Measurements from ENCODE around the gene SPINT4.

SPINT4 gene

DNA sequence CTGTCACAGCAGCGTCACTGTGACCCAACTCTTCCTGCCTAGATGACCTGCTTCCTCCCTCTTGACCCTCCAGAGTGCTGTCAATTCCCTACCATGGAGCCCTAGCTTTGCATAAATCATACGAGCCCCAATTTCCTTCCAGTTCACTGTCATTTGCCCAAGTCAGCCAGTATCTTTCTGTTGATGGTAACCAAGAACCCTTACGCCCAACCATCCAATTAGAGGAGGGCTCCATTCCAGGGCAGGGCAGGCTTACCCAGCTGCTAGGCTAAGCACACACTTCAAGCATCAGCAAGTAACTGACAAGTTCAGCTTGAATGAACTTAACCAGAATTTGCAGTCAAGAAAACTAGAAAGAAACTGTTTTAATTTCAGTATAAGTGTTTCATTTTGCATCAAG lies 43.8 kb downstream of the SPINT4 start:
- DNase-seq: no peak

DNA sequence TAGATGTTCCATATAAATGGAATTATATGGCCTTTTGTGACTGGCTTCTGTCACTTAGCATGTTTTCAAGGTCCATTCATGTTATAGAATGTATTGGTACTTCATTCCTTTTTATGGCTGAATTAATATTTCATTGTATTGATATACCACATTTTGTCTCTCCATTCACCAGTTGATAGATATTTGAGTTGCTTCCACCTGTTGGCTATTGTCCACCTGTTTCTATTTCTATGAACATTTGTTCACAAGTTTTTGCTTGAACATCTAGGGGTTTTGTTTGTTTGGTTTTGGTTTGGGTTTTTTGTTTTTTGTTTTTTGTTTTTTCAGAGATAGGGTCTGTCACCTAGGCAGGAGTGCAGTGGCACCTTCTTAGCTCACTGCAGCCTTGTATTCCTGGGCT lies 46.3 kb downstream of the SPINT4 start:
- no peak for DNase-seq

DNA sequence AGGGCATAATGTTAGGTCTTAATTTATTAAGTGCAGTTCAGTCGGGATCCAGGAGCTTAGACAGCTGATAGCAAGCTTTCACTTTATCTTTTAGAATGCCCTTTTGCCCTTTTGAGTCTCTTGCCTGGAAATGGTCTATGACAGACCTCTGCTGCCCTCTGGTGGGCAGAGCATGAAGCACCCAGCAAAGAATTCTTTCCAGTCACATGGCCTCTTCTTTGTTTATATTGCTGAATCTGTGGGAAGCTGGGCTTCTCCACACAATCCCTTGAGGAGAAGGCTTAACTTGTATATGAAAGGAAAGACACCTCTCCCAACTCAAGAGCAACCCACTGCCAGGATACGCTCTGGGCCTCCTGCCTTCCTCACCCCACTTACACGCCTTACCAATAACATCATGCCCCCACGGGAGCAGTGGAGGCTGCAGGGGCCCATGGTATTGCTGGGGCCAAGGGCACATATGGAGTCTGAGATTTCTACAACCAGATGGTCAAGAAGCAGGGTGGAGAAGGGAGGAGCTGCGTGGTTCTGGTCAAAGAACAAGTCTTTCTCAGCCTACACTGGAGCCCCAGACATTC lies 49.1 kb downstream of the SPINT4 start:
- peak; percentile 88 to 92 for DNase-seq

DNA sequence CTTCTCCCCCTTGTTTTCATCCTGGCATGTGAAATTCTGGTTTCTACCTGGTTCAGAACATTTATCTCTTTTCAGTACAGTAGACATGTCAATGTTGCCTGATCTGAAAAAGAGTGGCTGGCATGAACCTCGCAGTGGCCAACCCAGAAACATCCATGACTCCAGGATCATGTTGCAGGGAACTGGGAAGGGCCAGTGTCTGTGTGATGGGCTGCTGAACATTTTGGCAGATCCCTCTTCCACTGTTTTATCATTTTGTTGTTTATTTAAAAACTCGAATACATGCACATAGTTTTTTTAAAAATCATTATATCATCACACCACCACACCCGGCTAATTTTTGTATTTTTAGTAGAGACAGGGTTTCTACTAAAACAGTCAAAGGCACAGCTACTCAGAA lies 50.5 kb downstream of the SPINT4 start:
- no peak for DNase-seq

DNA sequence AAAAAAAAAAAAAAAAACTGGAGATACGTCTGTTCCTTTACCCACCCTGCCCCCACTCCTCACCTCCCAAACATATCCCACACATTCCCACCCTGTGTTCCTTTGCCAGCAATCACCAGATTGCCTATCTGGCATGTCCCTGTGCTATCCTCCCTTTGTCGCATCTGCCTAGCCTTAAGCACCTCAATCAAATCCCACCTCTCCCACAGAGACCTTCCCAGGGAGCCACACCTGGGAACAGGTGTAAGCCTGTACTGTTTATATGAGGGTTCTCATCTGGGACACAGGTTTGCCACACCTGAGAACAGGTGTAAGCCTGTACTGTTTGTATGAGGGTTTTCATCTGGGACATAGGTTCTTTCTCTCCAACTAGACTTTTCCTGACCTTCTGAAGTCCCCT lies 52.8 kb downstream of the SPINT4 start:
- no peak for DNase-seq

DNA sequence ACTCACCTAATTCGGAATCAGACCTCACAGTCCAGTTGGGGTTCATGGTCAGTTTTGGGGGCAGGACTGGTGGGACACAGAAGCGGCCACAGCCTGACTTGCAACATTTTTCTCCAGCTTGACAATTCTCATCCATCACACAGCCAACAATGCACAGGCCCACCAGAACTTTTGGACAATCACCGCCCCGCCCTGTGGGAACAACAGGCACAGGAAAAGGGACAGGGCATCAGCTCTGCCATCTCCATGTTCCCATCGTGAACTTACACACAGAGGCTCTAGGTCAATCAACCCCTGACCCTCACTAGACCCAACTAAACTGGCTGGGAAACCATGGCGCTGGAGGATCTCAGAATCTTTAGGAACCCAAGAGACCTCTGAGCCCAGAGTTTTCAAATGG lies 53.3 kb downstream of the SPINT4 start:
- no peak for DNase-seq
